ENCODE measurements around the gene CENPM. TPM values are rescaled to one million over a fixed set of nuclear protein-coding genes. Genes with fewer than 3 reads are reported as not detected.

CENPM gene
- total RNA-seq, 1 donor from 2014 or later = 16.4 TPM

DNA sequence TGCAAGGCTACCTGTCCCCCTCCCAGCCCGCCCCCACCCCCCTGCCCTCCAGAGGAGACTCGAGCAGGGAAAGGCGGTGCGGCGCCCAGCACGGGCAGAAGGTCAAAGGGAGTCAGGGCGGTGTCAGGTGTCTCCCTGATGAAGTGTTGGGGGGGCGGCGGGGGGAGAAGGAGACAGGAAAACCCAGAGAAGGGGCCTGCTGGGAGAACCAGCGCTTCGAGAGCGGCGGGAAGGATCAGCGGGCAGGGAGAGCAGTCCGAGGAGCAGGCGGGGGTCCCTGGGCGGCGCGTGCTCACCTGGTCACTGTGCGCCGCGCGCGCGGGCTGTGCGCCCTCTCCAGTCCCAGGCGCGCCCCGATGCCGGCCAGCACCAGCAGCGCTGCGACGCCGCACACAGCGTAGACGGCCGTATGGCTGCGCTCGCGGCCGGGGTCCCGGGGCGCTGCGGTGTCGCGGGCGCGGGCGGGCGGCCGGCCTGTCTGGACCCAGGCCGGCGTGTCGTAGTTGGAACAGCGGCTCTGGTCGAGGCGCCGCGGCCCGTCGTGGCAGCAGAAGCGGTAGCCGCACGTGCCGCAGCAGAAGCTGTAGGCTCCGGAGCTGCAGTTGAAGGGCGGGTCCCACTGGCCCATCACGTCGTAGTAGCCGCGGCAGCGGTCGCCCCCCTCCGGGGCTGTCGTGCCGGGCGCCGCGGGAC is 33.0 kb downstream of the CENPM start:
- H3K4me3 Mint-ChIP-seq (ENCODE audit: low read depth) = no peak overlapping the region
- no peaks in the 10 kb centered on the region for H3K9me3 Mint-ChIP-seq (ENCODE audit: low read depth)
- peaks cover 1% of the 10 kb centered on the region for H3K4me1 Mint-ChIP-seq (ENCODE audit: low read depth)
- no peaks in the 10 kb centered on the region for H3K36me3 Mint-ChIP-seq (ENCODE audit: insufficient read depth)
- no peak overlapping the region for H3K27ac Mint-ChIP-seq
- TF ChIP-seq, protein P1, sequence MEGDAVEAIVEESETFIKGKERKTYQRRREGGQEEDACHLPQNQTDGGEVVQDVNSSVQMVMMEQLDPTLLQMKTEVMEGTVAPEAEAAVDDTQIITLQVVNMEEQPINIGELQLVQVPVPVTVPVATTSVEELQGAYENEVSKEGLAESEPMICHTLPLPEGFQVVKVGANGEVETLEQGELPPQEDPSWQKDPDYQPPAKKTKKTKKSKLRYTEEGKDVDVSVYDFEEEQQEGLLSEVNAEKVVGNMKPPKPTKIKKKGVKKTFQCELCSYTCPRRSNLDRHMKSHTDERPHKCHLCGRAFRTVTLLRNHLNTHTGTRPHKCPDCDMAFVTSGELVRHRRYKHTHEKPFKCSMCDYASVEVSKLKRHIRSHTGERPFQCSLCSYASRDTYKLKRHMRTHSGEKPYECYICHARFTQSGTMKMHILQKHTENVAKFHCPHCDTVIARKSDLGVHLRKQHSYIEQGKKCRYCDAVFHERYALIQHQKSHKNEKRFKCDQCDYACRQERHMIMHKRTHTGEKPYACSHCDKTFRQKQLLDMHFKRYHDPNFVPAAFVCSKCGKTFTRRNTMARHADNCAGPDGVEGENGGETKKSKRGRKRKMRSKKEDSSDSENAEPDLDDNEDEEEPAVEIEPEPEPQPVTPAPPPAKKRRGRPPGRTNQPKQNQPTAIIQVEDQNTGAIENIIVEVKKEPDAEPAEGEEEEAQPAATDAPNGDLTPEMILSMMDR (IDR thresholded peaks at IDR 0.05; ENCODE audit: unreplicated experiment) = no peak
- peaks cover 66% of the 10 kb centered on the region for H3K27me3 Mint-ChIP-seq
- DNase-seq (ENCODE audit: low spot score, unreplicated experiment) = peak; percentile 29

DNA sequence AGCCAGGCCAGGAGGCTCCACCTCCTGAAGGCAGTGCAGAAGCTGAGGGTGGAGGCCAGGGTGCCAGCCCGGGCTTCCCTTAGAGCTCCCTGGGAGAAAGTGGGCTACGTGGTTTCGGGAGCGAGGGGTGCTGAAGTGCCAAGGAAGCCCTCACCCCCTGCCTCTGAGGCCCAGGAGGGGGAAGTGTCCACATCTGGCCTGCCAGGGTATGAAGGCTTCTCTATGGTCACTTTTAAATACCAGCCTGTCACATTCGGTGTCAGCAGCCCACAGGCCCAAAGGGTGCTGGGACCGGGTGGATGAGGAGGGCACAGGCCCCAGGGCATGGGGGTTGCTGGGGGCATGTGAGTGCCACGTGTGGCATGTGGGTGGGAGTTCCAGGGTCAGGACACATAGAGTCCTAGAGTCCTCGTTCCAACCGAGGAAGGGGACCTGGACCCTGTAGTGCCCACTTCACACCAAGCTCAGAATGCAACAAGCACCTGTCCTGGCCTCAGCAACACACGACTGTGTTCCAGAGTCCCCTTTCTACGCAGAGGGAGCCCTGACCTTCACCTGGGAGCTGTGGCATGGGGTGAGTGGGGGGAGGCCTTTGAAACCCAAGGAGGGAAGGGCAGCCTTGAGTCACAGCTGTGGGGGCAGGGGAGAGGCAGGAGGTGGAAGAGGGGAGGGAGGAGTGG is 33.8 kb downstream of the CENPM start:
- Mint-ChIP-seq H3K4me1 (ENCODE audit: low read depth) (peaks cover 1% of the 10 kb centered on the region), H3K27ac (no peak overlapping the region), H3K36me3 (ENCODE audit: insufficient read depth) (no peaks in the 10 kb centered on the region), H3K9me3 (ENCODE audit: low read depth) (no peaks in the 10 kb centered on the region), H3K27me3 (peaks cover 63% of the 10 kb centered on the region), H3K4me3 (ENCODE audit: low read depth) (no peak overlapping the region)
- TF ChIP-seq, protein P1 (IDR thresholded peaks at IDR 0.05; ENCODE audit: unreplicated experiment) = no peak
- no peak for DNase-seq (ENCODE audit: low spot score, unreplicated experiment)

DNA sequence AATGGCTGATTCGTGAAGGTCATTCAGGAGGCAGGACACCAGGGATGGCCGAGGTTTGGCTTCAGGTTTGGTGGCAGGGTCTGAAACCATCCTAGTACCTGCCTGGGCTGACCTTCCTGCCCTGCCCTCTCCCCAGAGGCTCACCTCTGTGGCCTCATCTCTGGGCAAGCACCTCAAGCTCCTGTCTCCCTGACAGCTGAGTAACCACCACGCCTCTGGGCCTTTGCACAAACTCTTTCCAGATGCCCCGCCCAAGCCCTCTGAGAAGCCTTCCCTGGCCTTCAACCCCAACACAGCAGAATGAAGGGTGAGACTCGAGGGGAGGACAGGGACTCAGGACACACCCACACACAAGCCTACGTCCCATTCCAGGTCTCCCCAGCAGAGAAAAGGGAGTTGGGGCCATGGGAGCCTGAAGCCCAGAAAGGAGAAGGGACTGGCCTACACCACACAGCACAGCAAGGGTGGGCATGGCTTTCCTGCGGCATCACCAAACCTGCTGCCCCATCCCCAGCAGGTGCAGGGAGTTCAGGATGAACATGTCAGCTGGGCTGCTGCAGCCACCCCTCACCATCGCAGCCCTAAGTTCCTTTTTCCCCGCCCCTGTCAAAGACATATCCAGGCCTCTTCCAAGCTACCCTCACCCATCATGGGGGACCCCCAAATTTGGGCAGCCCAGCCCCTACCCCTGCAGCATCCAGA is 34.5 kb downstream of the CENPM start:
- Mint-ChIP-seq H3K4me3 (ENCODE audit: low read depth) (no peak overlapping the region), H3K9me3 (ENCODE audit: low read depth) (no peaks in the 10 kb centered on the region), H3K4me1 (ENCODE audit: low read depth) (peaks cover 1% of the 10 kb centered on the region), H3K27me3 (peaks cover 60% of the 10 kb centered on the region), H3K27ac (no peak overlapping the region), H3K36me3 (ENCODE audit: insufficient read depth) (peaks cover under 1% of the 10 kb centered on the region)
- TF ChIP-seq, protein P1 (IDR thresholded peaks at IDR 0.05; ENCODE audit: unreplicated experiment) = no peak
- no peak for DNase-seq (ENCODE audit: low spot score, unreplicated experiment)

DNA sequence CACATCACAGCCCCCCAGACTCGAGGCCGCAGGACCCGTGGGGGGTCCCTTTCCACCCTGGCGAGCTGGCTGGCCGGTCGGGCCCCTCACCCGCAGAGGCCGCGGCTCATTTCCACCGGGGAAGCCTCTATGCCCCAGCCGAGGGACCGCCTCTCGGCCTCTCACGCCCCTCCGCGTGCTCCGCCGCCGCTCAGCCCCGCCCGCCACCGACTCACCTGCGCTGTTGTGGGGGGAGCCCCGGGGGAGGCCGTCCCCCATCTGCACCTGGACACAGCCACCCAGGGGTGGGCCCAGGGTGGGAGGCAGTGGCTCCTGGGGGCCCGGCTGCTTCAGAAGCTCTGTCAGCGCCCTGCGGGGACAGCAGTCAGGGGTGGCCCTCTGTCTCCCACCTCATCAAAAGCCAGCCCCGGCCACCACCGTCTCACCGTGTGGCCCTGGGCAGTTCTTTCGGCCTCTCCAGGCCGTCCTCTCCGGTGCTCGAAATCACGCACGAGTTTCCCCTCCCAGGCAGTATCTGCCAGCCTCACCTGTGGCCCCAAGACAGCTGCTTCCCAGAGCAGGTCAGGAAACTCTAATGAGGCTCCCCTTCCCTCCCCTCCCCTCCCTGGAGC is 35.8 kb downstream of the CENPM start:
- H3K27ac Mint-ChIP-seq = no peak overlapping the region
- peaks cover 4% of the 10 kb centered on the region for H3K36me3 Mint-ChIP-seq (ENCODE audit: insufficient read depth)
- DNase-seq (ENCODE audit: low spot score, unreplicated experiment) = no peak
- TF ChIP-seq, protein P1 (IDR thresholded peaks at IDR 0.05; ENCODE audit: unreplicated experiment) = no peak
- peaks cover 47% of the 10 kb centered on the region for H3K27me3 Mint-ChIP-seq
- H3K4me1 Mint-ChIP-seq (ENCODE audit: low read depth) = peaks cover 1% of the 10 kb centered on the region
- no peak overlapping the region for H3K4me3 Mint-ChIP-seq (ENCODE audit: low read depth)
- no peaks in the 10 kb centered on the region for H3K9me3 Mint-ChIP-seq (ENCODE audit: low read depth)
